B cell (primary cell): ENCODE results near the gene EEF1AKMT4. TPM values are rescaled to one million over a fixed set of nuclear protein-coding genes. Genes with fewer than 3 reads are reported as not detected.

Experiments used
- ATAC-seq: fragments of 200-7000 bp; cut with Tn5 transposase; one replicate; pipeline ENCODE4 v1.10.0; 2021; ENCODE audit warnings: low read depth, mild to moderate bottlenecking, moderate number of reproducible peaks, moderate library complexity
- CTCF ChIA-PET: fragments of 350-600 bp; sonication (Branson Sonifier 250); formaldehyde crosslinking; loops from one replicate; lab custom pipeline; 2021; ENCODE audit warnings: antibody characterized with exemption, inconsistent platforms; lab: Charles Lee
- POLR2A ChIA-PET: fragments of 350-600 bp; sonication (Branson Sonifier 250); formaldehyde crosslinking; loops from one replicate; lab custom pipeline; 2021; ENCODE audit warnings: antibody characterized with exemption; lab: Charles Lee
- DNase-seq: peaks from one replicate; pipeline ENCODE4 v3.0.0; 2013
- H2AFZ ChIP-seq: 2 replicates; pipeline ENCODE4 v1.6.1; 2012; ENCODE audit warnings: mild to moderate bottlenecking, low read depth, low read length; ENCODE audit not compliant: insufficient read depth, poor library complexity, severe bottlenecking
- H3K27ac ChIP-seq, 2 donors: 1 replicate in 1 of 2; 2 replicates in 1 of 2; pipeline ENCODE4 v1.5.1; 2012 to 2013; ENCODE audit warnings: low read length in 2 of 2, mild to moderate bottlenecking in 2 of 2, moderate library complexity in 1 of 2
- H3K27me3 ChIP-seq, 4 experiments: fragments of 200-600 bp in 1 of 4; sonication (generic) in 1 of 4; replicated peaks in 1 of 4; 1 replicate in 2 of 4; 2 replicates in 2 of 4; pipeline versions ENCODE4 v1.6.1 to v1.7.0; 2013 to 2016; ENCODE audit warnings: low read length in 3 of 4, mild to moderate bottlenecking in 2 of 4, mixed read lengths in 1 of 4, moderate library complexity in 1 of 4; ENCODE audit not compliant: insufficient read depth in 4 of 4, control insufficient read depth in 3 of 4; ENCODE audit errors: control extremely low read depth in 1 of 4
- H3K36me3 ChIP-seq, 2 experiments: replicated peaks in 1 of 2; 1 replicate in 1 of 2; 2 replicates in 1 of 2; pipeline versions ENCODE4 v1.6.1 to v1.7.1; 2013; ENCODE audit warnings: low read length in 1 of 2; ENCODE audit not compliant: insufficient read depth in 2 of 2, control insufficient read depth in 1 of 2; ENCODE audit errors: control extremely low read depth in 1 of 2, extremely low read depth in 1 of 2
- H3K4me1 ChIP-seq, 2 donors: fragments of 200-600 bp in 1 of 2; sonication (generic) in 1 of 2; 1 replicate in 1 of 2; 2 replicates in 1 of 2; pipeline versions ENCODE4 v1.5.1 to v1.6.1; 2013 to 2017; ENCODE audit warnings: low read length in 2 of 2; ENCODE audit not compliant: control insufficient read depth in 2 of 2, insufficient read depth in 2 of 2
- H3K4me2 ChIP-seq: replicated peaks from 2 replicates; pipeline ENCODE3; 2012; ENCODE audit warnings: mild to moderate bottlenecking, low read depth, low read length; ENCODE audit not compliant: poor library complexity, severe bottlenecking
- H3K4me3 ChIP-seq, 5 experiments: fragments of 200-600 bp in 1 of 5; sonication (generic) in 1 of 5; 1 replicate in 3 of 5; 2 replicates in 2 of 5; pipeline versions ENCODE4 v1.5.1 to v1.7.0; 2011 to 2016; ENCODE audit warnings: low read length in 4 of 5, mild to moderate bottlenecking in 4 of 5, low read depth in 2 of 5, control low read depth in 1 of 5, moderate library complexity in 1 of 5; ENCODE audit not compliant: insufficient read depth in 1 of 5; ENCODE audit errors: control extremely low read depth in 1 of 5, extremely low read depth in 1 of 5
- H3K79me2 ChIP-seq: fragments of 200-600 bp; sonication (generic); one replicate; pipeline ENCODE4 v1.6.0; 2016; ENCODE audit warnings: low read length; ENCODE audit not compliant: control insufficient read depth, insufficient read depth
- H3K9ac ChIP-seq: fragments of 200-600 bp; sonication (generic); 2 replicates; pipeline ENCODE4 v1.6.1; 2017; ENCODE audit warnings: mild to moderate bottlenecking, low read length, moderate library complexity
- H3K9me3 ChIP-seq, 3 donors: one replicate each; pipeline versions ENCODE4 v1.6.1 to v1.7.1; 2013; ENCODE audit warnings: low read length in 2 of 3; ENCODE audit not compliant: control insufficient read depth in 2 of 3, insufficient read depth in 1 of 3; ENCODE audit errors: control extremely low read depth in 1 of 3
- H4K20me1 ChIP-seq: 2 replicates; pipeline ENCODE4 v1.6.0; 2012; ENCODE audit warnings: mild to moderate bottlenecking, low read length; ENCODE audit not compliant: insufficient read depth, control insufficient read depth, poor library complexity, severe bottlenecking
- H3K27ac Mint-ChIP-seq: one replicate; pipeline ENCODE4 v1.8.0; 2021; ENCODE audit warnings: mixed read lengths
- H3K27me3 Mint-ChIP-seq: one replicate; pipeline ENCODE4 v1.8.0; 2021; ENCODE audit warnings: mixed read lengths
- H3K4me1 Mint-ChIP-seq: one replicate; pipeline ENCODE4 v1.8.0; 2021; ENCODE audit warnings: mixed read lengths
- H3K4me3 Mint-ChIP-seq: one replicate; pipeline ENCODE4 v1.8.0; 2021; ENCODE audit warnings: mixed read lengths
- H3K9me3 Mint-ChIP-seq: one replicate; pipeline ENCODE4 v1.8.0; 2022; ENCODE audit warnings: mixed read lengths; ENCODE audit not compliant: insufficient read depth
- CTCF ChIP-seq: fragments of 200-600 bp; IDR thresholded peaks from one replicate; pipeline ENCODE4 v1.8.0; 2022; ENCODE audit warnings: antibody characterized with exemption, mild to moderate bottlenecking
- EZH2 ChIP-seq: IDR thresholded peaks from 2 replicates; pipeline ENCODE4 v1.6.1; 2012; ENCODE audit warnings: borderline replicate concordance, low read depth, mild to moderate bottlenecking, moderate library complexity, low read length; ENCODE audit not compliant: insufficient read depth, poor library complexity, severe bottlenecking
- WGBS: methylation state at CpG from one replicate; pipeline ENCODE4 v1.1.5; 2013; ENCODE audit warnings: missing lambda C conversion rate; ENCODE audit not compliant: insufficient coverage; 5-methylcytosine and 5-hydroxymethylcytosine counted together
- intact Hi-C: fragments of 100-400 bp; cut with micrococcal nuclease; formaldehyde crosslinking; loops from one replicate; pipeline ENCODE4 v1.10.0; 2022
- polyA minus RNA-seq: library from RNA; depleted of rRNA, polyadenylated mRNA; stranded (reverse); fragments of >200 nt; gene quantifications from 2 replicates; pipeline ENCODE4 v1.2.3, GENCODE V29; 2012
- polyA plus RNA-seq: library from polyadenylated mRNA; depleted of rRNA; stranded (reverse); fragments of >200 nt; gene quantifications from 2 replicates; pipeline ENCODE4 v1.2.3, GENCODE V29; 2012
- total RNA-seq, 2 donors: library from RNA; stranded (reverse); fragments of 120-200 nt in 1 of 2; gene quantifications; 1 replicate in 1 of 2; 2 replicates in 1 of 2; pipeline versions ENCODE4 v1.2.3 to v1.2.4, GENCODE V29; 2013 to 2022

EEF1AKMT4 gene
- total RNA-seq = 1.5 and 2.0 TPM in 2 replicates
- 1.7 TPM for total RNA-seq (2013)
- polyA plus RNA-seq = 0.61 and 2.5 TPM in 2 replicates
- polyA minus RNA-seq = 1.9 and 3.5 TPM in 2 replicates

- WGBS = 1% methylated on average over 54 of the region's 54 CpGs
- Histone ChIP-seq H3K4me1 (peaks cover 5 to 17% of the 10 kb centered on the region in 2 donors), H3K36me3 (peaks cover 0 to 12% of the 10 kb centered on the region in 2 experiments), H3K9me3 (no peaks in the 10 kb centered on the region), H3K4me3 (peak within 1 kb of the TSS; percentile 88 to 93 (median 91)), H3K27ac (peak within 1 kb of the TSS; percentile 59 to 77), H3K79me2 (peaks cover 6% of the 10 kb centered on the region), H2AFZ (peak within 1 kb of the TSS; percentile 99), H3K4me2 (peak within 1 kb of the TSS; percentile 88), H3K27me3 (no peaks in the 10 kb centered on the region), H4K20me1 (peaks cover 12% of the 10 kb centered on the region), H3K9ac (peak within 1 kb of the TSS; percentile 84)
- Mint-ChIP-seq H3K27ac (peak within 1 kb of the TSS; percentile 86), H3K4me3 (peak within 1 kb of the TSS; percentile 87), H3K9me3 (no peaks in the 10 kb centered on the region), H3K4me1 (peaks cover 9% of the 10 kb centered on the region), H3K27me3 (no peaks in the 10 kb centered on the region)
- intact Hi-C loops = loop anchor here (1.0 kb wide), 12 partner anchors 11 to 354 kb away; partner anchors contain the start of genes ABCC5, AP2M1, EIF2B5 and EIF4G1
- TF ChIP-seq CTCF = no peak
- no peak for TF ChIP-seq EZH2
- ChIA-PET CTCF (interaction anchor here (0.8 to 1.4 kb wide), 18 partner anchors 8 to 364 kb away, joined by 3 to 23 read pairs (median 4); partner anchors contain the start of genes ABCF3, EIF2B5 and VWA5B2), POLR2A (interaction anchor here (1.0 to 1.4 kb wide), 2 partner anchors 20 to 231 kb away, joined by 3 read pairs; partner anchors contain the start of gene VWA5B2)
- ATAC-seq = peak; percentile 85
- peak; percentile 95 for DNase-seq
Observed at GRCh38 chr3:184249412-184250166, at the start of gene EEF1AKMT4. EEF1AKMT4 (plus strand) TSS chr3:184249672; CDS start chr3:184249695, 23 bp downstream.

- H3K4me3 ChIP-seq = no peak overlapping the region
- no peaks in the 10 kb centered on the region for H3K4me1 ChIP-seq
- H3K79me2 ChIP-seq = no peaks in the 10 kb centered on the region
- ChIA-PET POLR2A (no interaction called here), CTCF (interaction anchor here (0.8 kb wide), 1 partner anchor 27 kb away, joined by 3 read pairs; no protein-coding TSS in a partner anchor)
- ATAC-seq = no peak
- no peaks in the 10 kb centered on the region for H4K20me1 ChIP-seq
- Mint-ChIP-seq H3K27me3 (peaks cover 4% of the 10 kb centered on the region), H3K9me3 (no peaks in the 10 kb centered on the region), H3K27ac (no peak overlapping the region), H3K4me1 (no peaks in the 10 kb centered on the region), H3K4me3 (no peak overlapping the region)
- no peak overlapping the region for H3K9ac ChIP-seq
- H2AFZ ChIP-seq = no peak overlapping the region
- H3K27ac ChIP-seq = no peak overlapping the region
- TF ChIP-seq CTCF (no peak), EZH2 (no peak)
- no peaks in the 10 kb centered on the region for H3K9me3 ChIP-seq
- intact Hi-C loops = no loop called here
- H3K4me2 ChIP-seq = no peak overlapping the region
- H3K36me3 ChIP-seq = peaks cover 0 to 1% of the 10 kb centered on the region in 2 experiments
- DNase-seq = no peak
- peaks cover 0 to 2% (median 1%) of the 10 kb centered on the region in 4 experiments for H3K27me3 ChIP-seq
Observed at GRCh38 chr3:184200825-184201224, 48.6 kb upstream of the EEF1AKMT4 start.
